GM12878 (cell line): ENCODE measurements around the gene MIEF1. TPM values are rescaled to one million over a fixed set of nuclear protein-coding genes. Genes with fewer than 3 reads are reported as not detected.

Experiments
- ATAC-seq: fragments of 200-7000 bp; cut with Tn5 transposase; 3 replicates; pipeline ENCODE4 v1.9.1; 2020; ENCODE audit warnings: mild to moderate bottlenecking, moderate library complexity
- BruUV-seq: library from RNA; stranded (reverse); fragments of 400-500 nt; replicated peaks from 2 replicates; lab custom pipeline; 2021; lab: Mats Ljungman, UMichigan
- CTCF ChIA-PET: fragments of 300-600 bp; sonication (Branson Sonifier 250); formaldehyde crosslinking; extraction: SDS; loops from one replicate; lab custom pipeline; 2021; ENCODE audit warnings: inconsistent platforms; lab: Yijun Ruan, JAX
- POLR2A ChIA-PET: fragments of 350-600 bp; formaldehyde crosslinking; extraction: SDS; loops from one replicate; lab custom pipeline; 2021; ENCODE audit warnings: inconsistent platforms; lab: Charles Lee
- RAD21 ChIA-PET: fragments of 300-600 bp; sonication (Branson Sonifier 250); formaldehyde crosslinking; loops from one replicate; lab custom pipeline; 2023; ENCODE audit warnings: antibody characterized with exemption; ENCODE audit not compliant: unreplicated experiment; lab: Charles Lee
- SMC1A ChIA-PET: fragments of 300-600 bp; sonication (Branson Sonifier 250); formaldehyde crosslinking; loops from one replicate; lab custom pipeline; 2023; ENCODE audit not compliant: unreplicated experiment, uncharacterized antibody; lab: Charles Lee
- DNase-seq: peaks from one replicate; pipeline ENCODE4 v3.0.0-alpha.2; 2011; ENCODE audit warnings: low read depth, low spot score
- FAIRE-seq: peaks from 3 replicates; lab custom pipeline; 2011; peaks lifted over from hg19 to GRCh38; lab: Jason Lieb, UNC
- H2AFZ ChIP-seq: 2 replicates; pipeline ENCODE4 v1.6.0; 2011; ENCODE audit warnings: low read depth, low read length, control low read depth; ENCODE audit not compliant: control insufficient read depth
- H3K27ac ChIP-seq: 2 replicates; pipeline ENCODE4 v1.5.1; 2011; ENCODE audit warnings: control low read depth; ENCODE audit not compliant: control insufficient read depth, insufficient read depth
- H3K27me3 ChIP-seq, 2 experiments: replicated peaks in 1 of 2; 2 replicates each; pipeline versions ENCODE4 v1.6.0 to v1.6.1; 2011; ENCODE audit warnings: low read length in 1 of 2; ENCODE audit not compliant: control insufficient read depth in 2 of 2, insufficient read depth in 2 of 2
- H3K36me3 ChIP-seq, 2 experiments: 2 replicates each; pipeline ENCODE4 v1.5.1; 2011; ENCODE audit warnings: low read length in 1 of 2; ENCODE audit not compliant: control insufficient read depth in 2 of 2, insufficient read depth in 2 of 2
- H3K4me1 ChIP-seq: 2 replicates; pipeline ENCODE4 v1.6.1; 2011; ENCODE audit warnings: mild to moderate bottlenecking, low read length, moderate library complexity, mixed read lengths; ENCODE audit not compliant: control insufficient read depth, insufficient read depth
- H3K4me2 ChIP-seq: 2 replicates; pipeline ENCODE4 v1.6.0; 2011; ENCODE audit warnings: control low read depth; ENCODE audit not compliant: control insufficient read depth, insufficient read depth
- H3K4me3 ChIP-seq: fragments of 200-600 bp; sonication (generic); 2 replicates; pipeline ENCODE4 v1.5.1; 2016
- H3K79me2 ChIP-seq: 2 replicates; pipeline ENCODE4 v1.6.0; 2011; ENCODE audit warnings: low read length; ENCODE audit not compliant: control insufficient read depth, insufficient read depth
- H3K9ac ChIP-seq: 2 replicates; pipeline ENCODE4 v1.8.0; 2011; ENCODE audit warnings: low read length, control low read depth, mixed read lengths; ENCODE audit not compliant: control insufficient read depth, insufficient read depth
- H3K9me3 ChIP-seq: replicated peaks from 3 replicates; pipeline ENCODE4 v1.5.1; 2011; ENCODE audit warnings: mild to moderate bottlenecking, low read length; ENCODE audit not compliant: control insufficient read depth, insufficient read depth
- H4K20me1 ChIP-seq: 2 replicates; pipeline ENCODE4 v1.6.0; 2011; ENCODE audit not compliant: control insufficient read depth, insufficient read depth
- BACH1 ChIP-seq: fragments of 450-650 bp; IDR thresholded peaks from 2 replicates; pipeline ENCODE4 v1.6.1; 2017; ENCODE audit warnings: mild to moderate bottlenecking, borderline replicate concordance
- BMI1 ChIP-seq: fragments of 450-650 bp; IDR thresholded peaks from 2 replicates; pipeline ENCODE4 v1.6.1; 2016; ENCODE audit warnings: mild to moderate bottlenecking, moderate library complexity, borderline replicate concordance
- CBX3 ChIP-seq: fragments of 200-600 bp; sonication (generic); IDR thresholded peaks from 2 replicates; pipeline ENCODE4 v1.6.1; 2016; ENCODE audit warnings: low read depth, borderline replicate concordance
- MEF2A ChIP-seq: IDR thresholded peaks from 2 replicates; pipeline ENCODE4 v1.6.1; 2011; ENCODE audit warnings: low read depth, mild to moderate bottlenecking, low read length, moderate library complexity; ENCODE audit not compliant: insufficient read depth
- POLR2AphosphoS5 ChIP-seq: IDR thresholded peaks from 2 replicates; pipeline ENCODE4 v1.6.1; 2011; ENCODE audit warnings: mild to moderate bottlenecking, low read length, inconsistent platforms
- SPI1 ChIP-seq: IDR thresholded peaks from 2 replicates; pipeline ENCODE4 v1.6.1; 2011; ENCODE audit warnings: low read depth, mild to moderate bottlenecking, low read length, moderate library complexity, borderline replicate concordance; ENCODE audit not compliant: insufficient read depth
- SRF ChIP-seq, 2 experiments: IDR thresholded peaks; 2 replicates each; pipeline ENCODE4 v1.6.1; 2011; ENCODE audit warnings: low read depth in 2 of 2, low read length in 2 of 2, mild to moderate bottlenecking in 1 of 2, moderate library complexity in 1 of 2
- USF2 ChIP-seq: IDR thresholded peaks from 2 replicates; pipeline ENCODE4 v1.6.1; 2011; ENCODE audit warnings: low read depth, low read length, improper control_type of control experiment, borderline replicate concordance
- ZBTB11 ChIP-seq: fragments of 450-650 bp; formaldehyde crosslinking; IDR thresholded peaks from 2 replicates; pipeline ENCODE4 v1.5.0; 2022; ENCODE audit warnings: mild to moderate bottlenecking, missing genetic modification characterization
- ZBTB40 ChIP-seq: fragments of 450-650 bp; IDR thresholded peaks from 2 replicates; pipeline ENCODE4 v1.6.1; 2016; ENCODE audit warnings: mild to moderate bottlenecking, moderate library complexity, borderline replicate concordance
- WGBS: methylation state at CpG from one replicate; pipeline ENCODE4 v1.1.6; 2016; ENCODE audit warnings: low lambda C conversion rate; ENCODE audit not compliant: insufficient replicate concordance, insufficient coverage; ENCODE audit errors: missing lambda C conversion rate; 5-methylcytosine and 5-hydroxymethylcytosine counted together
- in situ Hi-C: fragments of 300-500 bp; cut with MboI; formaldehyde crosslinking; loops from 9 replicates; pipeline ENCODE4 v1.14.3; 2018; ENCODE audit warnings: mixed read lengths
- intact Hi-C: fragments of 100-400 bp; cut with micrococcal nuclease; formaldehyde crosslinking; loops from one replicate; pipeline ENCODE4 v1.14.2; 2022; ENCODE audit not compliant: unreplicated experiment
- polyA plus RNA-seq, 11 experiments: library from polyadenylated mRNA; depleted of rRNA in 4 of 11; unstranded in 6 of 11; stranded (reverse) in 5 of 11; fragments of >200 nt; fragmentation: Nextera tagmentation in 4 of 11; fragmentation: Illumina TruSeq in 1 of 11; extraction: Ambion mirVana in 4 of 11; extraction: Trizol in 1 of 11; gene quantifications; 1 replicate in 1 of 11; 2 replicates in 10 of 11; pipeline versions ENCODE4 v1.2.1 to v1.2.3, GENCODE V29; 2011 to 2016; ENCODE audit warnings: inconsistent platforms in 2 of 11, missing spikeins in 2 of 11, low read depth in 1 of 11
- total RNA-seq, 4 experiments: library from RNA; depleted of rRNA in 3 of 4; stranded (reverse); fragments of >200 nt in 3 of 4; fragmentation: Illumina TruSeq in 1 of 4; extraction: Trizol in 1 of 4; gene quantifications; 2 replicates each; pipeline versions ENCODE4 v1.2.1 to v1.2.3, GENCODE V29; 2013 to 2021
- TF ChIP-seq, protein P1 (sequence below): IDR thresholded peaks from 2 replicates; pipeline ENCODE4 v1.6.1; 2012; ENCODE audit warnings: low read depth, low read length, improper control_type of control experiment
- TF ChIP-seq, protein P2 (sequence below): IDR thresholded peaks from 2 replicates; pipeline ENCODE4 v1.6.1; 2012; ENCODE audit warnings: low read length, inconsistent platforms

Gene MIEF1
- total and polyA plus RNA-seq, 10 of the 15 experiments (the other 5 are each of a cell fraction or from before 2014, with no cell fraction given), result 12.4 to 52.3 (median 29.3) TPM

DNA sequence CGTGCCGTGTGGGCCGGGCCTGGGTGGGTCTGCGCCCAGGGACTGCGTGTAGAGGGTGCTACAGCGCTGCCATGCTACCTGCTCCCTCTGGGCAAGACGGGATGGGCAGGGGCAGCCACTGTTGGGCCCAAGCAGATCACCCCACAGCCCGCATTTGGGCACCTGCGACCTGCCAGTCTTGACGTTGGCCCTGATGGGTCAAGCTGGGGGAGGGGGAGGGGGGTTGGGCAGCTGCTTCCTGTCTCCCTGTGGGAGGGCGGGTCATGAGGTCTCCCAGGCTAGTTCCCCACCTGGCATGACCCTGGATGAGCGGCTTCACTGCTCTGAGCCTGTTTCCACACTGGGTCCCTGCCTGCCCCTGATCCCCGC, 33.3 kb downstream of the MIEF1 start:
- H3K36me3 ChIP-seq, result peaks cover 0 to under 1% of the 10 kb centered on the region in 2 experiments; a peak in 1 of 4 replicates
- H4K20me1 ChIP-seq, result no peaks in the 10 kb centered on the region
- peaks cover 22% of the 10 kb centered on the region for H3K79me2 ChIP-seq
- peaks cover 8% of the 10 kb centered on the region for H3K4me1 ChIP-seq
- ATAC-seq (no peak), DNase-seq (no peak), FAIRE-seq (no peak)
- H3K27ac ChIP-seq, result no peak overlapping the region
- SMC1A ChIA-PET, result interaction anchor here (1.4 to 6.2 kb wide), 2 partner anchors 489 to 502 kb away, joined by 3 to 31 read pairs; no protein-coding TSS in a partner anchor
- no peak overlapping the region for H2AFZ ChIP-seq
- CTCF ChIA-PET, result interaction anchor here (0.7 to 17.8 kb wide), 13 partner anchors 39 to 914 kb away, joined by 3 to 372 read pairs (median 5); partner anchors contain the start of gene MIEF1
- H3K4me2 ChIP-seq, result no peak overlapping the region
- H3K9me3 ChIP-seq, result no peaks in the 10 kb centered on the region
- no peak overlapping the region for H3K4me3 ChIP-seq
- intact Hi-C loops (loop anchor here (5.0 kb wide), 1 partner anchor 487 kb away; no protein-coding TSS in a partner anchor), in situ Hi-C loops (loop anchor here (5.0 kb wide), 1 partner anchor 812 kb away; the partner anchor contains the start of gene ADSL)
- POLR2A ChIA-PET, result no interaction called here
- H3K27me3 ChIP-seq, result no peaks in the 10 kb centered on the region
- no peak overlapping the region for H3K9ac ChIP-seq
- no TSS peak for BruUV-seq
- WGBS, result 40% methylated on average over 10 of the region's 13 CpGs
- RAD21 ChIA-PET, result interaction anchor here (1.1 to 5.5 kb wide), 3 partner anchors 489 to 501 kb away, joined by 3 to 48 read pairs (median 5); no protein-coding TSS in a partner anchor
- TF ChIP-seq ZBTB40 (no peak), ZBTB11 (CRISPR knock-in tag) (no peak), CBX3 (no peak), BMI1 (no peak), BACH1 (no peak), SRF (IDR thresholded peaks at IDR 0.05; ENCODE audit: low read depth in 2 of 2, low read length in 2 of 2) (no peak), SPI1 (no peak), MEF2A (no peak), POLR2AphosphoS5 (no peak), USF2 (no peak)
- TF ChIP-seq, protein P1, sequence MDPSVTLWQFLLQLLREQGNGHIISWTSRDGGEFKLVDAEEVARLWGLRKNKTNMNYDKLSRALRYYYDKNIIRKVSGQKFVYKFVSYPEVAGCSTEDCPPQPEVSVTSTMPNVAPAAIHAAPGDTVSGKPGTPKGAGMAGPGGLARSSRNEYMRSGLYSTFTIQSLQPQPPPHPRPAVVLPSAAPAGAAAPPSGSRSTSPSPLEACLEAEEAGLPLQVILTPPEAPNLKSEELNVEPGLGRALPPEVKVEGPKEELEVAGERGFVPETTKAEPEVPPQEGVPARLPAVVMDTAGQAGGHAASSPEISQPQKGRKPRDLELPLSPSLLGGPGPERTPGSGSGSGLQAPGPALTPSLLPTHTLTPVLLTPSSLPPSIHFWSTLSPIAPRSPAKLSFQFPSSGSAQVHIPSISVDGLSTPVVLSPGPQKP, result no peak
- TF ChIP-seq, protein P2, sequence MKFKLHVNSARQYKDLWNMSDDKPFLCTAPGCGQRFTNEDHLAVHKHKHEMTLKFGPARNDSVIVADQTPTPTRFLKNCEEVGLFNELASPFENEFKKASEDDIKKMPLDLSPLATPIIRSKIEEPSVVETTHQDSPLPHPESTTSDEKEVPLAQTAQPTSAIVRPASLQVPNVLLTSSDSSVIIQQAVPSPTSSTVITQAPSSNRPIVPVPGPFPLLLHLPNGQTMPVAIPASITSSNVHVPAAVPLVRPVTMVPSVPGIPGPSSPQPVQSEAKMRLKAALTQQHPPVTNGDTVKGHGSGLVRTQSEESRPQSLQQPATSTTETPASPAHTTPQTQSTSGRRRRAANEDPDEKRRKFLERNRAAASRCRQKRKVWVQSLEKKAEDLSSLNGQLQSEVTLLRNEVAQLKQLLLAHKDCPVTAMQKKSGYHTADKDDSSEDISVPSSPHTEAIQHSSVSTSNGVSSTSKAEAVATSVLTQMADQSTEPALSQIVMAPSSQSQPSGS, result no peak
